ENCODE data around the gene WBP2. TPM values are rescaled to one million over a fixed set of nuclear protein-coding genes. Genes with fewer than 3 reads are reported as not detected.

Gene WBP2
- total and polyA plus RNA-seq, 2 of the 8 experiments (the other 6 are each of a cell fraction or from before 2014, with no cell fraction given), result 48.2 to 71.2 TPM

DNA sequence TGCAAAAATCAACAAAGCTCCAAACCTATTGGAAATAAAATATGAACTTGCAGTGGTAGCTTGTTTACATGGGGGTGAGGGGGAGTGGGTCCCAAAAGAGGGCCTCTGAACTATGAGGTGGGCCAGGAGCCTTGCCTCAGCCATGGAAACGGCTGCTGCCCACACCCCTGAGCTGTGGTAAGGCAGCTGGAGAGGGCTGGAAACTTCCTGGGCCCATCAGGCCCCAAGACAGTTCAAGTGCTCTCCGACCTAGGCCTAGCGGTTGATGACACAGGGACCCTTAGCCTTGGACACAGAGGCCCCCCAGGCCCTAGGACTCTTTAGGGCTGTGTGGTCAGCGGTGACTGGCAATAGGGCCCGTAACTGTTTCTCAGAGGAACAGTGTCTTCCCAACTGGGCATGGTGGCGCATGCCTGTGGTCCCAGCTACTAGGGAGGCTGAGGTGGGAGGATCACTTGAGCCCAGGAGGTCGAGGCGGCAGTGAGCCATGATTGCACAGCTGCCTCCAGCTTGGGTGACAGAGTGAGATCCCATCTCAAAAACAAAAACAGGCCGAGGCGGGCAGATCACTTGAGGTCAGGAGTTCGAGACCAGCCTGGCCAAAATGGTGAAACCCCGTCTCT lies 29.3 kb downstream of the WBP2 start:
- Histone ChIP-seq H3K23me2 (ENCODE audit: low read depth, low read length) (peaks cover 2% of the 10 kb centered on the region; the same call in 1 of the 2 replicates), H3K9ac (replicated peaks in 1 of 4; ENCODE audit: extremely low read depth in 1 of 4, low read depth in 3 of 4, low read length in 3 of 4) (no peak overlapping the region), H2BK5ac (ENCODE audit: low read depth, low read length) (no peak overlapping the region), H3K56ac (replicated peaks; ENCODE audit: insufficient read length, low read depth, low read length) (no peak overlapping the region), H3K4ac (replicated peaks; ENCODE audit: insufficient read length, low read depth, low read length) (no peak overlapping the region), H2BK20ac (ENCODE audit: low read length) (no peak overlapping the region), H2BK12ac (ENCODE audit: low read depth, low read length) (no peak overlapping the region), H3K18ac (ENCODE audit: extremely low read depth, low read length) (no peak overlapping the region), H3K27ac (ENCODE audit: low read depth, low read length) (no peak overlapping the region), H3K4me2 (ENCODE audit: insufficient read depth in 1 of 2, low read depth in 2 of 2, low read length in 2 of 2) (no peak overlapping the region), H3K4me1 (replicated peaks in 1 of 4; ENCODE audit: control insufficient read depth in 3 of 4, insufficient read depth in 4 of 4, low read length in 3 of 4) (peaks cover 0 to 20% (median 16%) of the 10 kb centered on the region in 4 experiments; a peak in 6 of 7 replicates), H3K79me2 (ENCODE audit: control insufficient read depth in 1 of 2, insufficient read depth in 2 of 2, low read length in 2 of 2) (no peaks in the 10 kb centered on the region), H3K36me3 (ENCODE audit: control insufficient read depth in 2 of 4, insufficient read depth in 4 of 4, low read length in 3 of 4) (peaks cover 12 to 22% (median 21%) of the 10 kb centered on the region in 4 experiments), H2AFZ (ENCODE audit: low read length) (no peak overlapping the region), H4K20me1 (replicated peaks in 1 of 2; ENCODE audit: control insufficient read depth in 1 of 2, insufficient read depth in 2 of 2, low read length in 2 of 2) (peaks cover 0 to 4% of the 10 kb centered on the region in 2 experiments), H3K79me1 (ENCODE audit: low read depth, low read length) (0 out of 2 replicates have a peak, but pooled peaks cover 2% of the 10 kb centered on the region), H3K9me3 (ENCODE audit: insufficient read depth in 2 of 2, low read depth in 1 of 2, low read length in 1 of 2) (no peaks in the 10 kb centered on the region), H4K91ac (replicated peaks; ENCODE audit: insufficient read length, low read length) (no peak overlapping the region), H2AK5ac (ENCODE audit: low read depth, low read length) (no peak overlapping the region), H3K4me3 (ENCODE audit: extremely low read depth in 1 of 4, insufficient read depth in 2 of 4, low read depth in 3 of 4, low read length in 4 of 4) (no peak overlapping the region), H4K8ac (ENCODE audit: extremely low read depth, insufficient read depth, low read length) (0 out of 2 replicates have a peak overlapping the region, but pooled peaks have one; percentile 75), H2BK120ac (replicated peaks; ENCODE audit: low read depth, low read length) (no peak overlapping the region), H3K14ac (ENCODE audit: insufficient read length) (no peak overlapping the region), H4K5ac (ENCODE audit: insufficient read length, low read depth, low read length) (no peak overlapping the region), H3K27me3 (replicated peaks in 1 of 4; ENCODE audit: control insufficient read depth in 3 of 4, extremely low read depth in 1 of 4, insufficient read depth in 3 of 4, low read length in 3 of 4) (no peaks in the 10 kb centered on the region), H3K23ac (ENCODE audit: insufficient read length) (no peak overlapping the region), H2BK15ac (ENCODE audit: low read length) (no peak overlapping the region)
- POLR2A ChIA-PET (ENCODE audit: partially characterized antibody), result interaction anchor here (0.6 to 16.0 kb wide), 6 partner anchors 8 to 70 kb away, joined by 3 to 216 read pairs (median 24); partner anchors contain the start of genes TRIM65, UNK and WBP2
- no peak for FAIRE-seq
- TF ChIP-seq HDAC2 (IDR thresholded peaks at IDR 0.05; ENCODE audit: borderline replicate concordance in 1 of 2, low read depth in 2 of 2, low read length in 2 of 2) (no peak), POLR2AphosphoS5 (IDR thresholded peaks at IDR 0.05; ENCODE audit: low read depth, low read length) (peak; percentile 63; the same call in 1 of the 2 replicates)
- 97% methylated on average over 12 of the region's 12 CpGs; no CpG with 5 or more reads in 1 of the 2 experiments for WGBS, 2 experiments (ENCODE audit: extremely low coverage in 1 of 2, insufficient coverage in 1 of 2, insufficient read length in 1 of 2, insufficient replicate concordance in 2 of 2, low coverage in 1 of 2, low lambda C conversion rate in 2 of 2, missing lambda C conversion rate in 1 of 2)
- CTCF ChIA-PET (ENCODE audit: partially characterized antibody), result interaction anchor here (1.1 to 21.9 kb wide), 14 partner anchors 9 to 85 kb away, joined by 3 to 563 read pairs (median 14); partner anchors contain the start of genes GALK1, UNC13D, UNK and WBP2
- no peak for DNase-seq (ENCODE audit: low read depth in 1 of 2, low spot score in 2 of 2)
